ENCODE data around the gene CEP70. TPM values are rescaled to one million over a fixed set of nuclear protein-coding genes. Genes with fewer than 3 reads are reported as not detected.

The CEP70 gene
- total RNA-seq, 1 donor from 2014 or later = 6.5 TPM

- peaks cover 7% of the 10 kb centered on the region for H3K27me3 Mint-ChIP-seq (ENCODE audit: low read depth, unreplicated experiment)
- H3K9me3 Mint-ChIP-seq (ENCODE audit: unreplicated experiment) = no peaks in the 10 kb centered on the region
- H3K27ac Mint-ChIP-seq (ENCODE audit: unreplicated experiment) = no peak overlapping the region
- DNase-seq (ENCODE audit: low read depth) (no peak), FAIRE-seq (no peak)
- H3K4me1 ChIP-seq (ENCODE audit: insufficient read depth, low read length) = no peaks in the 10 kb centered on the region
- no peaks in the 10 kb centered on the region for H3K9me3 ChIP-seq (ENCODE audit: insufficient read depth, low read depth, low read length)
- H3K27ac ChIP-seq (ENCODE audit: low read depth, low read length) = no peak overlapping the region
- H3K4me2 ChIP-seq (ENCODE audit: low read length) = no peak overlapping the region
- no peak for TF ChIP-seq EZH2 (IDR thresholded peaks at IDR 0.05; ENCODE audit: insufficient read depth, low read length)
- no peak for TF ChIP-seq CTCF (IDR thresholded peaks at IDR 0.05; ENCODE audit: insufficient read depth, low read depth, low read length)
- H3K36me3 Mint-ChIP-seq (ENCODE audit: low read depth, unreplicated experiment) = peaks cover 14% of the 10 kb centered on the region
- H4K20me1 ChIP-seq (ENCODE audit: insufficient read depth, low read length) = no peaks in the 10 kb centered on the region
- peaks cover 2% of the 10 kb centered on the region for H3K4me1 Mint-ChIP-seq (ENCODE audit: low read depth, unreplicated experiment)
- peaks cover 5% of the 10 kb centered on the region for H3K27me3 ChIP-seq (ENCODE audit: insufficient read depth, low read length)
- H3K9ac ChIP-seq (ENCODE audit: low read length) = no peak overlapping the region
- no peak overlapping the region for H2AFZ ChIP-seq (ENCODE audit: low read depth, low read length)
- no peak overlapping the region for H3K4me3 ChIP-seq (ENCODE audit: insufficient read depth, low read depth, low read length)
- no peak overlapping the region for H3K4me3 Mint-ChIP-seq (ENCODE audit: unreplicated experiment)
- no peaks in the 10 kb centered on the region for H3K79me2 ChIP-seq (ENCODE audit: insufficient read depth, low read length)
- no peaks in the 10 kb centered on the region for H3K36me3 ChIP-seq (ENCODE audit: insufficient read depth, low read length)
Measured at GRCh38 chr3:138472141-138472825, 121.8 kb downstream of the CEP70 start.

- Histone ChIP-seq H3K4me3 (ENCODE audit: insufficient read depth, low read depth, low read length) (no peak overlapping the region), H3K36me3 (ENCODE audit: insufficient read depth, low read length) (no peaks in the 10 kb centered on the region), H3K9ac (ENCODE audit: low read length) (no peak overlapping the region), H3K79me2 (ENCODE audit: insufficient read depth, low read length) (no peaks in the 10 kb centered on the region), H3K9me3 (ENCODE audit: insufficient read depth, low read depth, low read length) (no peaks in the 10 kb centered on the region), H3K27me3 (ENCODE audit: insufficient read depth, low read length) (peaks cover 7% of the 10 kb centered on the region), H2AFZ (ENCODE audit: low read depth, low read length) (no peak overlapping the region), H4K20me1 (ENCODE audit: insufficient read depth, low read length) (no peaks in the 10 kb centered on the region), H3K4me2 (ENCODE audit: low read length) (no peak overlapping the region), H3K4me1 (ENCODE audit: insufficient read depth, low read length) (no peaks in the 10 kb centered on the region), H3K27ac (ENCODE audit: low read depth, low read length) (no peak overlapping the region)
- H3K4me3 Mint-ChIP-seq (ENCODE audit: unreplicated experiment) = no peak overlapping the region
- H3K36me3 Mint-ChIP-seq (ENCODE audit: low read depth, unreplicated experiment) = peaks cover 17% of the 10 kb centered on the region
- no peak for DNase-seq (ENCODE audit: low read depth)
- no peaks in the 10 kb centered on the region for H3K9me3 Mint-ChIP-seq (ENCODE audit: unreplicated experiment)
- no peak for TF ChIP-seq CTCF (IDR thresholded peaks at IDR 0.05; ENCODE audit: insufficient read depth, low read depth, low read length)
- TF ChIP-seq EZH2 (IDR thresholded peaks at IDR 0.05; ENCODE audit: insufficient read depth, low read length) = no peak
- H3K27me3 Mint-ChIP-seq (ENCODE audit: low read depth, unreplicated experiment) = peaks cover 7% of the 10 kb centered on the region
- H3K27ac Mint-ChIP-seq (ENCODE audit: unreplicated experiment) = no peak overlapping the region
- no peak for FAIRE-seq
- H3K4me1 Mint-ChIP-seq (ENCODE audit: low read depth, unreplicated experiment) = peaks cover 2% of the 10 kb centered on the region
Measured at GRCh38 chr3:138471481-138471880, 122.6 kb downstream of the CEP70 start.

- no peaks in the 10 kb centered on the region for H3K9me3 ChIP-seq (ENCODE audit: insufficient read depth, low read depth, low read length)
- no peak overlapping the region for H3K27ac ChIP-seq (ENCODE audit: low read depth, low read length)
- peaks cover 7% of the 10 kb centered on the region for H3K27me3 ChIP-seq (ENCODE audit: insufficient read depth, low read length)
- H4K20me1 ChIP-seq (ENCODE audit: insufficient read depth, low read length) = no peaks in the 10 kb centered on the region
- H3K9ac ChIP-seq (ENCODE audit: low read length) = no peak overlapping the region
- TF ChIP-seq CTCF (IDR thresholded peaks at IDR 0.05; ENCODE audit: insufficient read depth, low read depth, low read length) (no peak), EZH2 (IDR thresholded peaks at IDR 0.05; ENCODE audit: insufficient read depth, low read length) (no peak)
- Mint-ChIP-seq H3K4me1 (ENCODE audit: low read depth, unreplicated experiment) (peaks cover 6% of the 10 kb centered on the region), H3K27me3 (ENCODE audit: low read depth, unreplicated experiment) (peaks cover 7% of the 10 kb centered on the region), H3K36me3 (ENCODE audit: low read depth, unreplicated experiment) (peaks cover 17% of the 10 kb centered on the region), H3K4me3 (ENCODE audit: unreplicated experiment) (no peak overlapping the region), H3K27ac (ENCODE audit: unreplicated experiment) (no peak overlapping the region), H3K9me3 (ENCODE audit: unreplicated experiment) (no peaks in the 10 kb centered on the region)
- DNase-seq (ENCODE audit: low read depth) (no peak), FAIRE-seq (no peak)
- no peaks in the 10 kb centered on the region for H3K36me3 ChIP-seq (ENCODE audit: insufficient read depth, low read length)
- no peaks in the 10 kb centered on the region for H3K4me1 ChIP-seq (ENCODE audit: insufficient read depth, low read length)
- H3K4me2 ChIP-seq (ENCODE audit: low read length) = no peak overlapping the region
- H3K4me3 ChIP-seq (ENCODE audit: insufficient read depth, low read depth, low read length) = no peak overlapping the region
- H2AFZ ChIP-seq (ENCODE audit: low read depth, low read length) = no peak overlapping the region
- no peaks in the 10 kb centered on the region for H3K79me2 ChIP-seq (ENCODE audit: insufficient read depth, low read length)
Measured at GRCh38 chr3:138470687-138471086, 123.4 kb downstream of the CEP70 start.
